Putamen (tissue), 1 donor: ENCODE results near the gene TOR1A.
"Not testable (repeated sequence)": the region's sequence is repeated elsewhere in the genome, so short reads cannot be mapped to it uniquely, and the experiment has no call there.

Source experiments
- DNase-seq: peaks from one replicate; pipeline ENCODE4 v3.0.0-alpha.2; 2016; ENCODE audit warnings: low spot score

The TOR1A gene

DNA sequence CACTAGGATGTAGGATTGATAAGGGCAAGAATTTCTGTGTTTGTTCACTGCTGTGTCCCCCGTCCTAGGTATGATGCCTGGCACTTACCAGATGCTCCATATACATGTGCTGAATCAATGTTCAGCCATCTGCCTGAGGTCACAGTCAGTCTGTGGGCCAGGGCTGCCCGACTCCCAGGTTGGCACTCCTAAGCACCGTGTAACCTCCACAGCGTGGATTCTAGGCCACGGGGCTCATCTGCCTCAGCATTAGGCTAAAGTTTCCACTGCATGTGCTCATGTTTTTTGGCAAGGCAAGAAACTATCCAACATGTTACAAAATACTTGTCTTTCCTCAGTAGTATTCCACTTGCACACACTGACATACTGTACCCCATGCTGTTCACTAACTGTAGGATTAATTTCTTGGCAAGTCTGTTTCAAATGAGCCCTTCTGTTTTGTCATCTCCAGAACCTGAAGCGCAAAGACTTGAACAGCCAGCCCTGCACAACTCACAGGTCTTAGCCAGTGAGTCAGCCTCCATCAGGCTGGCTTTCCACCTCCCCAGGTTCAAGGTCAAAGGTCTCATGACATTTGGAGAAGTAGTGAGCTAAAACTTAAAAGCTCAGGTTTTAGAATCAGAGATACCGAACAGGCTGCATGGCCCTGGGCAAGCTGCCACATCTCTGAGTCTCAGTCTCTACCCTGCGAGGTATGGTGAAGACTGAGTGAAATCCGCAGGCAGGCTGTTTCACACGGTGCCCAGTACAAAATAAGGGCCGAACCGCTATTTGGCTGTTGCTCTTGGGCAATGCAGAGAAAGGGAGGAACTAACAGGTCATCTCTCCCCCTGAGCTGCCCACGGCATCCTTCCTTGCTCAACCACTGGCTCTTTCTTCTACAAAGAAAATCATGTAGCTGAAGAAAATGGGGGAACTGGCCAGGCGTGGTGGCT, 7.2 kb downstream of the TOR1A start:
- no peak for DNase-seq

GRCh38 chr9:129815278-129815677, 8.7 kb downstream of the TOR1A start:
- no peak for DNase-seq

- peak; percentile 40 for DNase-seq
These were observed 9.3 kb downstream of the TOR1A start for GRCh38 chr9:129814432-129815223.

GRCh38 chr9:129813661-129814060, 10.3 kb downstream of the TOR1A start:
- DNase-seq = no peak

- DNase-seq = no peak
These were observed 11.6 kb downstream of the TOR1A start for GRCh38 chr9:129812385-129812784.

DNA sequence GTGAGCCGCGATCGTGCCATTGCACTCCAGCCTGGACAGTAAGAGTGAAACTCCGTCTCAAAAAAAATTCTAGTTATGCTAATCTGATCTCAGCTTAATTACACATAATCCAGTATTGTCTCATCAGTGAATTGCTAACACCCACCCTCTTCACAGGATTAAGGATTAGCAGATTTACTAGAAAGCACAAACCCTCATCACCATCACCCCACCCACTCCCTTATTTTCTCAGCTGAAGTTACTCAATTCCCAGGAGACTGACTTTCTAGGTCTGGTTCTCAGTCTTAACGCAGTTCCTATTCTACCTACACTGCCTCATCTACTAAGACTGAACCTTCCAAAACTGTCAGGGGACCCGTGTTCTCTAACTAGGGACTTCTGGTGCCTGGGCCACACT, 12.0 kb downstream of the TOR1A start:
- no peak for DNase-seq

- DNase-seq = no peak
These were observed 13.1 kb downstream of the TOR1A start for GRCh38 chr9:129810788-129811187.

- DNase-seq = no peak
These were observed 13.8 kb downstream of the TOR1A start for GRCh38 chr9:129810116-129810515.

DNA sequence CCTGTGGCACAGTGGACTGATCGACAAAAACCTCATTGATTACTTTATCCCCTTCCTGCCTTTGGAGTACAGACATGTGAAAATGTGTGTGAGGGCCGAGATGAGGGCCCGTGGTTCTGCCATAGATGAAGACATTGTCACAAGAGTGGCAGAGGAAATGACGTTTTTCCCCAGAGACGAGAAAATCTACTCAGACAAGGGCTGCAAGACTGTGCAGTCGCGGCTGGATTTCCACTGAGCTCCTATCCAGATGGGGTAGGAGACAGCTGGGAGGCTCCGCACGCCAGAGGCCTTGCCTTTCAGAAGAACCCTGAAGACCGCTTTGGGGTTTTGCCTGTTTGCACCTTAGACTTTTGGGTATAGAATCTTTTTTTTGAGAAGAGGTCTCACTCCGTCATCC, 14.6 kb downstream of the TOR1A start:
- no peak for DNase-seq

DNA sequence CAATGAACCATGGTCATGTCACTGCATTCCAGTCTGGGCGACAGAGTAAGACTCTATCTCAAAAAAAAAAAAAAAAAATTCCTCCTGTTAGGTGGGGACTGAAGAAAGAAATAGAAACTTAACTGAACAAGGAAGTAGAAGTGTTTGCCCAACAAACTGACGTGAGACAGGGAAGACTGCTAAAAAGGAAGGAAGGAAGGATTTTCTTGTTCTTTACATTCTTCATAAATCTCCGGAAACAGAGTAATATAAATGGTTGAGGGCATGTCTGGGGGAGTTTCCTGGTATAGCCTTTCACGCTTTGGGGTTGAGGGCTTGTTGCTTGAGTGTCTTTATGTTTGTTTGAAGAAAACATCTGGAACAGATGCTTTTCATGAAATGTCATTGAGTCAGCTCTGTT, 17.9 kb downstream of the TOR1A start:
- DNase-seq = no peak

GRCh38 chr9:129803676-129804060, 20.3 kb downstream of the TOR1A start:
- no peak for DNase-seq

GRCh38 chr9:129802833-129803675, 20.9 kb downstream of the TOR1A start, which contains the start of gene TOR1B:
TSS of gene TOR1B (plus strand) at chr9:129803184. CDS start at chr9:129803213, 29 bp downstream.
- DNase-seq = peak; percentile 94

- no peak for DNase-seq
These were observed 22.4 kb downstream of the TOR1A start for GRCh38 chr9:129801504-129801903.

GRCh38 chr9:129798973-129799372, 25.0 kb downstream of the TOR1A start:
- no peak for DNase-seq

DNA sequence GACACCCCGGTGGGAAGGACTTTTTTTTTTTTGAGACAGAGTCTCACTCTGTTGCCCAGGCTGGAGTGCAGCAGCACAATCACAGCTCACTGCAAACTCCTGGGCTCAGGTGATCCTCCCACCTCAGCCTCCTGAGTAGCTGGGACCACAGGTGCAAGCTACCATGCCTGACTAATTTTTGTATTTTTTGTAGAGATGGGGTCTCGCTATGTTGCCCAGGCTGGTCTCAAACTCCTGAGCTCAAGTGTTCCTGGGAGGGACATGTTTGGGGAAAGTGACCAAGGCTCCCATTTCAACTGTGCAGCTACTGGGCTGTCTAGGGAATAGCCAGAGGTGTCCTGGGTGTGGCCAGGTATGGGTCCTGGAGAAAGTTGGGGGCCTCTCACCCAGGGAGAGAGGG, 27.9 kb downstream of the TOR1A start:
- DNase-seq = not testable (repeated sequence)

GRCh38 chr9:129794549-129794948, 29.4 kb downstream of the TOR1A start:
- DNase-seq = no peak

- no peak for DNase-seq
These were observed 37.5 kb downstream of the TOR1A start for GRCh38 chr9:129786481-129786880.

DNA sequence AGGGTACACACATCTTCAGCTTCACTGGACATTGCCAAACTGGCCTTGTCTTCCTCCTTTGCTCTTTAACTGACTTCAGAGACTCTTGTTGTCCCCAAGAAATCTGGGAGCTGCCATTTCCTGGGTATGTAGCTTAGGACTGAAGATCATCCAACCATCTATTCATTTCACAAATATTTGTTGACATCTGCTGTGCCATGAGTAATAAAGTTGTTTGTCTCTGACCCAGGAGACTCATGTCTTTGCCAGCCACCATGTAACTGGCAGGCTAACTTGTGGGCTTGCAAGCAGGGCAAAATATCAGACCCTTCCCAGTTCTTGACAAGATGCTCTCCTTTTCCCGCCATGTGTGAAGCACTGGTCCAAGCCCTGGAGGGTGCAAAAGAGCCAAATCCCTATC, 38.1 kb downstream of the TOR1A start:
- no peak for DNase-seq

DNA sequence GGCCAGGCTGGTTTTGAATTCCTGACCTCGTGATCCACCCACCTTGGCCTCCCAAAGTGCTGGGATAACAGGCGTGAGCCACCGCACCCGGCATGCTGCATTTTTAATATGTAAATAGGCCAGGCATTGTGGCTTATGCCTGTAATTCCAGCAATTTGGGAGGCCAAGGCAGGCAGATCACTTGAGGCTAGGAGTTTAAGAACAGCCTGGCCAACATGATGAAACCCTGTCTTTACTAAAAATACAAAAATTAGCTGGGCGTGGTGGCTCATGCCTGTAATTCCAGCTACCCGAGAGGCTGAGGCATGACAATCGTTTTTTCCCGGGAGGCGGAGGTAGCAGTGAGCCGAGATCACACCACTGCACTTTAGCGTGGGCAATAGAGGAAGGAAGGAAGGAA, 39.0 kb downstream of the TOR1A start:
- not testable (repeated sequence) for DNase-seq

DNA sequence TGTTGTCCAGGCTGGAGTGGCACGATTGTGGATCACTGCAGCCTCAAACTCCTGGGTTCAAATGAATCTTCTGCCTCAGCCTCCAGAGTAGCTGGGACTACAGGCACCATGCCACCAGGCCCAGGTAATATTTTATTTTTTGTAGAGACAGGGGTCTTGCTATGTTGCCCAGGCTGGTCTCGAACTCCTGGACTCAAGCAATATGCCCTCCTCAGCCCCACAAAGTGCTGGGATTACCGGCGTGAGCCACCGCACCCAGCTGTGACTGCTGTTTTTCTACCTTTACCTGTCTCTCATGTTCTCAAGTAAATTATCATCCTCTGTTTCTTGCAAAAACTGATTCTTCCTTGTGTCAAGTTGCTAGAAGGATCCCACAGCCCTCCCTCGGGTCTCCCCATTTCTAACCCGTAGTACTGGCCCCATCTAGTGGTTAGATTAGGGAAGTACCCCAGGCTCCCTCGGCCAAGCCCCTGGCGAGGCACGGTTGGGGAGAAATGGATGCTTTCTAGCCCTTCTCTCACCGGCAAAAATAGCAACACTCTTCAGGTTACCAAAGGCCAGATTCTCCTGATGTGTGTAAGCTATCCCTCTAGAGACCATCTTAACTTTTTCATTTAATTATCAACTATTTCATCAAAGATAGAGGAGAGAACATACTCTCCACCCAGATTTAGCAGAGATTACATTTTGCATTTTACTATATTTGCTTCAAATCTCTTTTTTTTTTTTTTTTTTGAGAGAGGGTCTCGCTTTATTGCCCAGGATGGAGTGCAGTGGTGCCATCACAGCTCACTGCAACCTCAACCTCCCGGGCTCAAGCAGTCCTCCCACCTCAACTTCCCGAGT, 40.2 kb downstream of the TOR1A start:
- peak; percentile 50 for DNase-seq

DNA sequence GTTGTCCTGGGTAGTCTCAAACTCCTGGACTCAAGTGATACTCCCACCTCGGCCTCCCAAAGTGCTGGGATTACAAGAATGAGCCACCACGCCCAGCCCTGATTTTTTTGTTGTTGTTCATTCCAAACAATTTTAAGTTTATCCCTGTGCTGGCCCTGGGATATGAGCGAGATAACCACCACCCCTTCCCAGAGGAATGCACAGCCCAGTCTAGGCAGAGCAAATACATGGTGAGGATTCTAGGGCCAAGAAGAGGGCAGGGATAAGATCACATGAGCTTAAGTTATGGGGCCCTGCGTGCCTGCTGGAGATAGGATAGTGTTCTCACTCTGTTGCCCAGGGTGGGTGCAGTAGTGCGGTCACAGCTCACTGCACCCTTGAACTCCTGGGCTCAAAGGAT, 42.0 kb downstream of the TOR1A start:
- DNase-seq = no peak
